Stimulated activated CD8-positive, alpha-beta memory T cell treated with anti-CD3 and anti-CD28 coated beads, Interleukin-7, amount 100 ng/mL, for 4 hours (primary cell): ENCODE results near the gene CHRM5.

Source experiments
- DNase-seq, 2 donors: peaks; one replicate each; pipeline ENCODE4 v3.0.0-alpha.2; 2020; ENCODE audit warnings: low read depth in 2 of 2

Gene CHRM5

DNA sequence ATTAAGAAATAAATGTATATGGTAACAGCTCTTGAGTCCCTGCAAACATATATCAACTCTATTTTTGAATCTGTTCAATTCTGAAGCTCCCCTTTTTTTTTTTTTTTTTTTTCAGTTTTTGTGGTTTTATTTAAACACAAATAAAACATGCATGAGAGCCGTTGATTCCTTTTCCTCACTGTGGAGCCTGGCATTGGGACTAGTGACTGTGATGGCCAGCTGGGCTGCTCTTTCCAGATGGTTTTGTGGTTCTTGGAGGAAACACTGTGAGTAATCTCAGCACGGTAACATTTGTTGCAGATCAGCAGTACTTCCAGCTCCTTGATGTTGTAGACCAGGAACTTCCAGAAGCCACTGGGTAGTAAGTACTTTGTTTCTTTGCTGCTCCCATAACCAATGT lies 117.4 kb downstream of the CHRM5 start:
- no peak for DNase-seq

DNA sequence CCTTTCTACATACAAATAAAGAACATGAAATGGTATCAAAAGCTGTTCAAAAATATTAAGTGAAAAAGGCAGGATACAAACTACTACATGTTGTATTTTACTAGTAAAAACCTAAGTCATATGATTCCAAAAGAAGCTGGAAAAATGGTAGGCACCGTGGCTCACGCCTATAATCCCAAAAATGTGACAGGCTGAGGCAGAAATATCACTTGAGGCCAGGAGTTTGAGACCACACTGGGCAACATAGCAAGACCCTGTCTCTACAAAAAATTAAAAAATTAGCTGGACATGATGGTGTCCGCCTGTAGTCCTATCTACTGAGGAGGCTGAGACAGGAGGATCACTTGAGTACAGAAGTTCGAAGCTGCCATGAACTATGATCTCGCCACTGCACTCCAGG lies 131.6 kb downstream of the CHRM5 start:
- DNase-seq, result no peak

DNA sequence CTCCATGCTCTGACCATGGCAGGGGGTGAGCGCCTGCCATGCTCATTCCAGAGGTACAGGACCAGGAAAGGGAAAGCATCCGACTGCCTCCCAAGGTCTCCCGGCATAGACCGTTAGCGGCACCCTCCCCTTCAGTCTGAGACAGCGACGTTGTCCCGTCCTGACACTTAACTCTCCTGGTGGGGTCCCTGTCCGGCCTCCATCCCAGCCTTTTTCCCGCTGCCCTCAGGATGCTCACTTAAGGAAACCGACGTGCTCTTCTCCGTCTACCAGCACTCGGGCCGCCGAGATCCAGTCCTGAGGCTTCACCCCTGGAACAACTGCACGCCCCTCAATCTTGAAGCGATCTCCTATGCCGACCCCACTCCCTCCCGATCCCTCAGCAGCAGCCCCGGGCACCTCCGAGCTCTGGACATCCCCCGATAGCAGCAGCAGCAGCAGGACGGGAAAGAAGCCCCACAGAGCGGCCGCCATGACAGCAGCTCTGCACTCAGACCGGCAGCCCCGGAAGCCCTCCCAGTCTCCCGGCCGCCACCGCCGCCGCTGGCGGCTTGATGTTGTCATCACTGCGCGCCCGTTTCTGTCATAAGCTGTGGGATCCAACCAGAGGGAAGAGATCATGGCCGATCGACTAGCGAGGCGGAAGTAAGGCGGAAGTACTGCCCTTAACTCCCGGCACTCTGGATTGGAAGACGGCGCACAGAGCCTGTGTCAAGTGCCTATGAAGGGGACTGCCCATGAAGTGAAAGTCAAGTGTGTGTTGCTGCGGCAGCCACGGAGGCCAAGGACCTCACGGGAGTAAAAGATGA lies 133.3 kb downstream of the CHRM5 start, which contains the start of the genes EMC7 and PGBD4:
TSS of gene EMC7 (minus strand) at position 497 of the 809 bp plus-strand sequence. CDS start at position 474, 23 bp downstream.
TSS of gene PGBD4 (plus strand) at position 718 of the 809 bp plus-strand sequence. CDS start 449 bp downstream, outside the sequence.
- DNase-seq, result peak; percentile 98 to 99

DNA sequence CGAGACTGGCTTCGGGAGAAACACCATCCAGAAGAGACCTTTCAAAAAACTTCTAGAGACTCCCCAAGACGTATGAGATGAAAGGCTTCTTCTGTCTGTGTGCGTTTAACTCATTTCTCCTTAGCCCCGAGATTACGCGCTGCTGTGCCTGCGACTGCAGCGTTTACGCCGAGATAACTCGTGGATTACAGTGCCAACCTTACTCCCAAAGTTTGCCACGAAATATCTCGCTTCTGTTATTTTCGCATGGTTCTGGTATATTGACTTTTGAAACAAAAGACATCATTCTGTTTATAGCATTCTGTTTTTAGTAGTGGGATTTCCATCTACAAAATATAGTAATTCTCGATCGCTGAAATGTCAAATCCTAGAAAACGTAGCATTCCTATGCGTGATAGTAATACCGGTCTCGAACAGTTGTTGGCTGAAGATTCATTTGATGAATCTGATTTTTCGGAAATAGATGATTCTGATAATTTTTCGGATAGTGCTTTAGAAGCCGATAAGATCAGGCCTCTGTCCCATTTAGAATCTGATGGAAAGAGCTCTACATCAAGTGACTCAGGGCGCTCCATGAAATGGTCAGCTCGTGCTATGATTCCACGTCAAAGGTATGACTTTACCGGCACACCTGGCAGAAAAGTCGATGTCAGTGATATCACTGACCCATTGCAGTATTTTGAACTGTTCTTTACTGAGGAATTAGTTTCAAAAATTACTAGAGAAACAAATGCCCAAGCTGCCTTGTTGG lies 134.1 kb downstream of the CHRM5 start:
- no peak for DNase-seq

DNA sequence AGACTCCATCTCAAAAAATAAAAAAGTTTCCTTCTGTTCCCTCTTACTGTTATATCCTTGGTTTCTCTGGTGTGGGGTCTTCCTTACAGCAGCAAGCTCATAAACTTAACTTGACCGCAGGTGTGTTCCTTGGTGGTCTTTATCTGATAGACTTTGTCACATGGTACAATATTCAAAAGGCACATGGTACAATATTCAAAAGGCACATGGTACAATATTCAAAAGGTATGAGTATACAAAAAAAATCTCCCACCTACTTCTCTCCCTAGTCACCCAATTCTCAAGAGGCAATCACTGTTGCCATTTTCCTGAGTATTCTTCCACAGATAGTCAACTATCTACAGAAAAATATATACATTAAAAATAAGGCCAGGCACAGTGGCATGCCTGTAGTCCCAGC lies 138.1 kb downstream of the CHRM5 start:
- DNase-seq, result no peak

DNA sequence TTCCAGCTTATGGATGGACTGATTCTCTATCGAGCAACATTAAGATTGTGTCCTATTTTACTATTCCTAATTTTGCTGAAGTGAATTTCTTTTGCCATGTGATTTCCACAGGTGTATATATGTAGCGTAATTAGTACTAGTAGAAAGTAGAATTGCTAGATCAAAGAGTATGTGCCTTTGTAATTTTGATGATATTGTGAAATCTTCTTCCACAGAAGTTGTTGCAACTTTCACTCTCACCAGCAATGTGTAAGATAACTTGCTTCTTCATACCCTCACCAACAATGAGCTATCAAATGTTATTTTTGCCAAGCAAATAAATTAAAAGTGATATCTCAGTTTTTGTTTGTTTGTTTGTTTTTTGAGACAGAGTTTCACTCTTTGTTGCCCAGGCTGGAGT lies 139.0 kb downstream of the CHRM5 start:
- no peak for DNase-seq

DNA sequence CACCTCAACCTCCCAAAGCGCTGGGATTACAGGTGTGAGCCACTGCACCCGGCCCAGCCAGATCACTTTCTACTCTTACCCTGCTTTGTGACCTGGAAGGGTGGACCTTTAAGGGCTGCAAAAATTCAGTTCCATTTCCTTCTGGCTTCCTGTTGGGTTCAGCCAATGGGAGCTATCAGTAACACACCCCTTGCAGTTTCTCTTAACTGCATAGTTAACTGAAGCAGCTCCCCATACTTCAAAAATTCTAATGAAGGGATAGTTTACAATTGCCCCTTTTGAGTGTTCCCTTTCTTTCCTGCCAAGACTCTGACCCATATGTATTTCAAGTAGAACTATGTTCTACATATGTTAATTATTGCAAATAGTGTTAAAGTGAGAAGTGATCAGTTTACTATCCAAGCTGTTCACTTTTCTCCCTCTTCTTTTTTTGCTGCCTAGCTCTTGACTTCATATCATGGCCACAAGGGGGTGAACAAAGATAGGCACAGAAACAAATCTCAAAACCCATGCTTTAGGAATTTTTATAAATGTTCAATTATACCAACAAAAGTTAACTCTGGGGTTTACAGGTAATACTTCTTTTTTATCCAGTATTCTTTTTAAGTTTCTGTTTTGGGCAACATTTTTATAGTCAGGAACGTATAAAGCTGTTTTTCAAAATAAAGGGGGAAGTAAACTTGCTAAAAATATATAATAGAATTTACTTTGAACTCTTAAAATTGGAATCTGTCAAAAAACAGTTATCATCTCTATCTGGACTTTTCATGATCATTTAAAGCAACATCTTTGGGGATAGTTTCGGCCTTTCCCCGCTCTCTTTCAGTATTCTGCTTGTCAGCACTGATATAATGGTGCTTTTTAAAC lies 141.7 kb downstream of the CHRM5 start:
- DNase-seq, result no peak

DNA sequence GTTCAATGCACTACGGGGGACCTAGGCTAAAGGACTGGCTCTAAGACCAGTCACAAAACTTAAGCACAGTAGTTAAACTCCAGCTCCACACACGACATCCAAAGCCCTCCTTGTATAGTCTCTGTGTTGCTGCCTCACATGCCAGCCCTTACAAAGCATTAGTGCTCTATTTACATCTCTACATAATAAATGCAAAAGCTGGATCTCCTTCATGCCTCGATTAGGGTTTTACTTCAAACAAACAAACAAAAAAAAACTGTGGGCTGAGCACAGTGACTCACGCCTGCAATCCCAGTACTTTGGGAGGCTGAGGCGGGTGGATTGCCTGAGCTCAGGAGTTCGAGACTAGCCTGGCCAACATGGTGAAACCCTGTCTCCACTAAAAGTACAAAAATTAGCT lies 143.2 kb downstream of the CHRM5 start:
- no peak for DNase-seq

DNA sequence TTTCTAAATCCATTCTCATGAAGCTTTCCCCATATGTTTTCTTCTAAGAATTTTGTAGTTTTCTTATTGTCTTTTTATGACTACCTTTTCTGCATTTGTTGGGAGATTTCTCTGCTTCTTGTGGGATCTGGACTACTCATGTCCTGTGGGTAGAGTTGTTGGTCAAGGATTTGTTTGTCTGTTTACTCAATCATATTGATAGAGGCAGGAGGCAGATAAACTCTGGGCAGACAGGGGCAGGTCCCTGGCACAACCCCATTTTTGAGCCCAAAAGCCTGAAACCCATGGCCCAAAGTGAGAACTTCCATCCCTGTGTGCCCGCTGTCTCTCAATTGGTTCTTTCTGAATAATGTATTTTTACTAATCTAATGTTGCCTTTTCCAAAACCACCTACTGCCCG lies 145.9 kb downstream of the CHRM5 start:
- DNase-seq, result no peak

DNA sequence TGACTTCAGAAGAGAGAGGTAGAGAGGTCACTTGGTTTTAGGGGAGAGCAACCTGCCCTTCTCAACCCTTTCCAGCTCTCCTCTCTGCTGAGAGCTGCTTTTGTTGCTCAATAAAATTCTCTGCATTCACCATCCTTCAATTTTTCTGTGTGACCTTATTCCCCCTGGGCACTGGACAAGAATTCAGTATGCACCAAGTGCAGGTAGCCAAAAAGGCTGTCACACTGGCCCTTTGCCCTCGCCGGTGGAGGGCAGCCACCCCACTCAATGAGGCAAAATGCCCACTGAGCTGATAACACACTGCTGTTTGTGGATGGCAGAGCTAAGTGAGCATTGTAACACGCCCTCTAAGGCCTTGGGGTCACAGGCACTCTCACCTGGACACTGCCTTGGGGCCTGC lies 146.4 kb downstream of the CHRM5 start:
- DNase-seq, result no peak

DNA sequence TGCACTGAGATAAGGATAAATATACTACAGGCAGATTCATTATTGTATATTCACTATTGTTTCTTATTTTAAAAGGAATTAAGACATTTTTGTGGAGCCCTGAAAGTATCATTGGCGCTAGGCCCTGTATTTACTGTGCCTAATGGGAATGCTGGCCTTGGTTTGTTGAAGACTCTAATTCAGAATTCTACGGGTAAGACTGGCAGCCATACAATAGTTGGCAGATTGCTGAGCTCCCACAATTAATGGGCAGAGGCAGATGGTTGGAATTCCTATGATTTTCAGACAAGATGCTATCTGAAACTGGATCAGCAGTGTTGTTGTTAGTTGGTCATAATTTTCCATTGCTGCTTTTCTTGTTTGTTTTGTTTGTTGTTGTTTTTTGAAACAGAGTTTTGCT lies 148.3 kb downstream of the CHRM5 start:
- DNase-seq, result no peak
